Sciatic nerve (tissue), 2 donors: Measurements from ENCODE around the gene KRTAP5-1. TPM values are rescaled to one million over a fixed set of nuclear protein-coding genes. Genes with fewer than 3 reads are reported as not detected.
A peak's percentile ranks its signal among the peaks of the same experiment; 100 is the strongest.
"Not testable (repeated sequence)": the region's sequence is repeated elsewhere in the genome, so short reads cannot be mapped to it uniquely, and the experiment has no call there.

ENCODE experiments used
- ATAC-seq: fragments of 200-7000 bp; cut with Tn5 transposase; one replicate; pipeline ENCODE4 v1.9.1; 2020; ENCODE audit warnings: mild to moderate bottlenecking, moderate library complexity
- DNase-seq: peaks from one replicate; pipeline ENCODE4 v3.0.0-alpha.2; 2020; ENCODE audit warnings: low spot score
- intact Hi-C: fragments of 100-400 bp; cut with DNase I; formaldehyde crosslinking; loops from one replicate; pipeline ENCODE4 v1.14.2; 2022
- total RNA-seq: library from RNA; stranded (reverse); fragmentation: NEBNext Ultra II Directional; extraction: Animal tissue kit (Norgen Biotek cat#: 25700); gene quantifications from one replicate; pipeline ENCODE4 v1.2.1, GENCODE V29; 2021
- donor health status: DM: no; HTN: no; CAD: no.
- donor health status: DM: no; HTN: no; CAD: no.

The KRTAP5-1 gene, protein sequence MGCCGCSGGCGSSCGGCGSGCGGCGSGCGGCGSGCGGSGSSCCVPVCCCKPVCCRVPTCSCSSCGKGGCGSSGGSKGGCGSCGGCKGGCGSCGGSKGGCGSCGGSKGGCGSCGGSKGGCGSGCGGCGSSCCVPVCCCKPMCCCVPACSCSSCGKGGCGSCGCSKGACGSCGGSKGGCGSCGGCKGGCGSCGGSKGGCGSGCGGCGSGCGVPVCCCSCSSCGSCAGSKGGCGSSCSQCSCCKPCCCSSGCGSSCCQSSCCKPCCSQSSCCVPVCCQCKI
- total RNA-seq: not detected

DNA sequence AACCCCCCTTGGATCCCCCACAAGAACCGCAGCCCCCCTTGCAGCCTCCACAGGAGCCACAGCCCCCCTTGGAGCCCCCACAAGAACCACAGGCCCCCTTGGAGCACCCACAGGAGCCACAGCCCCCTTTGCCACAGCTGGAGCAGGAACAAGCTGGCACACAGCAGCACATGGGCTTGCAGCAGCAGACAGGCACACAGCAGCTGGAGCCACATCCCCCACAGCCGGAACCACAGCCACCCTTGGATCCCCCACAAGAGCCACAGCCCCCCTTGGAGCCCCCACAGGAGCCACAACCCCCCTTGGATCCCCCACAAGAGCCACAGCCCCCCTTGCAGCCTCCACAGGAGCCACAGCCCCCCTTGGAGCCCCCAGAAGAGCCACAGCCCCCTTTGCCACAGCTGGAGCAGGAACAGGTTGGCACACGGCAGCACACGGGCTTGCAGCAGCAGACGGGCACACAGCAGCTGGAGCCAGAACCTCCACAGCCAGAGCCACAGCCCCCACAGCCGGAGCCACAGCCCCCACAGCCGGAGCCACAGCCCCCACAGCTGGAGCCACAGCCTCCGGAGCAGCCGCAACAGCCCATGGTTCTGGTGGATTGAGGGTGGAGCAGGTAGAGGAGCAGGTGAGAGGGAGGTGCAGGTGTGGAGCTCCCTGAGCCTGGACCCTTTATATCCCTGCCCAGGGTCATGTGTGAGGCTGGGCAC is at the start of gene KRTAP5-1:
Gene KRTAP5-1, minus strand, starts transcription at position 623 of the 710 bp plus-strand sequence. Its CDS starts 34 bp downstream, at position 589.
- intact Hi-C loops: loop anchor here (10.0 kb wide), 1 partner anchor 380 kb away; no protein-coding TSS in a partner anchor
- DNase-seq, ATAC-seq: not testable (repeated sequence)

DNA sequence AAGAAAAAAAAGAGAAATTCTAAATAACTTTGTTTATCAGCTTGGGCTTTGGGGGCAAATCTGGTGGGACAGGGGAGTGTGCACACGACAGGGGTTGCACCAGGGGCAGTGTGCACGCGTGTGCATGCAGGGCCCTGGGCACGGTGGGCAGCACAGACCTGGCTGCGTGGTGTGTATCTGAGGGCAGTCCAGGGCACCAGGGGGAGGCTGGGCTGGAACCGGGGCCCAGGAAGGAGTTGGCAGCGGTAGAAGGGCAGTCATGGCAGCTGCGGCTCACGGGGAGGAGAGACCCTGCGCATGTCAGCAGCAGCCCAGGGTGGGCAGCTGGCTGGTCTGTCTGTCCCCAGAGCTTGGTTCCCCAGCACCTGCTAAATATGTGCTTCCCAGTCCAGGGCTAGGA is 48.8 kb upstream of the KRTAP5-1 start:
- intact Hi-C loops: no loop called here
- DNase-seq: no peak

GRCh38 chr11:1632053-1632714 is 47.1 kb upstream of the KRTAP5-1 start:
- ATAC-seq (no peak), DNase-seq (no peak)
- intact Hi-C loops: no loop called here

More for the DNA sequence above, 48.8 kb upstream of the KRTAP5-1 start:
- no peak for ATAC-seq

- intact Hi-C loops: no loop called here
- ATAC-seq (no peak), DNase-seq (no peak)
Observed at GRCh38 chr11:1631066-1631568, 46.0 kb upstream of the KRTAP5-1 start.

DNA sequence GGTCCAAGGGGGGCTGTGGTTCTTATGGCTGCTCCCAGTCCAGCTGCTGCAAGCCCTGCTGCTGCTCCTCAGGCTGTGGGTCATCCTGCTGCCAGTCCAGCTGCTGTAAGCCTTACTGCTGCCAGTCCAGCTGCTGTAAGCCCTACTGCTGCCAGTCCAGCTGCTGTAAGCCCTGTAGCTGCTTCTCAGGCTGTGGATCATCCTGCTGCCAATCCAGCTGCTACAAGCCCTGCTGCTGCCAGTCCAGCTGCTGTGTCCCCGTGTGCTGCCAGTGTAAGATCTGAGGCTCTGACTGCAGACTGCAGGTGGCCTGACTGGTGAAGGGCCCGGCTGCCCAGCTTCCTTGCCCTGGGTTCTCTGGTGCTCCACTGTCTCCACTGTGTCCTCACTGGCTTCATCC is 45.2 kb upstream of the KRTAP5-1 start:
- intact Hi-C loops: no loop called here
- ATAC-seq (no peak), DNase-seq (no peak)

DNA sequence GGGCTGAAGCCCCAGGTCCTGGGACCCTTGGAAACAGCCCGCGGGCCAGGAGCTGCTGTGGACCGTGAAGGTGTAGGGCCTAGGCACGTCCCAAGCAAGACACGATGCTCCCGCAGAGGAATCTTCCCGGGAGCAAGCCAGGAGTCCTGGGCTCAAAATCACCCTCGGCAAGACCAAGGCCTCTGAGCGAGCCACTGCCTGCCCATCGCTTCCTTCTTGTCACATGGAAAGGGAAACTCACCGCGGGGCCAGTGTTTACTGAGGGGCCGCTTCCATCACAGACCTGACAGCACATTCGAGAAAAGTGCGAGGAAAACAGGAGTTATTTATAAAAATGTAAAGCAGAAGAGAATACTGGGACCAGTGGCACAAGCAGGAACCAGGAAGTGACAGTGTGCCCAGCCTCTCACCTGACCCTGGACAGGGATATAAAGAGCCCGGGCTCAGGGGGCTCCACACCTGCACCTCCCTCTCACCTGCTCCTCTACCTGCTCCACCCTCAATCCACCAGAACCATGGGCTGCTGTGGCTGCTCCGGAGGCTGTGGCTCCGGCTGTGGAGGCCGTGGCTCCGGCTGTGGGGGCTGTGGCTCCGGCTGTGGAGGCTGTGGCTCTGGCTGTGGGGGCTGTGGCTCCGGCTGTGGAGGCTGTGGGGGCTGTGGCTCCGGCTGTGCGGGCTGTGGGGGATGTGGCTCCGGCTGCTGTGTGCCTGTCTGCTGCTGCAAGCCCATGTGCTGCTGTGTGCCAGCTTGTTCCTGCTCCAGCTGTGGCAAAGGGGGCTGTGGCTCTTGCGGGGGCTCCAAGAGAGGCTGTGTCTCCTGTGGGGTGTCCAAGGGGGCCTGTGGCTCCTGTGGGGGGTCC is 44.5 kb upstream of the KRTAP5-1 start, which contains the start of gene KRTAP5-5:
Gene KRTAP5-5, plus strand, starts transcription at position 450 of the 860 bp plus-strand sequence. Its CDS starts 66 bp downstream, at position 516.
- intact Hi-C loops: no loop called here
- DNase-seq: no peak
- ATAC-seq: no peak

GRCh38 chr11:1628506-1629325 is 43.6 kb upstream of the KRTAP5-1 start:
- intact Hi-C loops: no loop called here
- DNase-seq (peak; percentile 71), ATAC-seq (peak; percentile 78)

GRCh38 chr11:1625541-1625940 is 40.5 kb upstream of the KRTAP5-1 start:
- DNase-seq: peak; percentile 32
- intact Hi-C loops: no loop called here
- ATAC-seq: no peak

- ATAC-seq (no peak), DNase-seq (peak; percentile 38)
- intact Hi-C loops: no loop called here
Observed at GRCh38 chr11:1624621-1625020, 39.5 kb upstream of the KRTAP5-1 start.

DNA sequence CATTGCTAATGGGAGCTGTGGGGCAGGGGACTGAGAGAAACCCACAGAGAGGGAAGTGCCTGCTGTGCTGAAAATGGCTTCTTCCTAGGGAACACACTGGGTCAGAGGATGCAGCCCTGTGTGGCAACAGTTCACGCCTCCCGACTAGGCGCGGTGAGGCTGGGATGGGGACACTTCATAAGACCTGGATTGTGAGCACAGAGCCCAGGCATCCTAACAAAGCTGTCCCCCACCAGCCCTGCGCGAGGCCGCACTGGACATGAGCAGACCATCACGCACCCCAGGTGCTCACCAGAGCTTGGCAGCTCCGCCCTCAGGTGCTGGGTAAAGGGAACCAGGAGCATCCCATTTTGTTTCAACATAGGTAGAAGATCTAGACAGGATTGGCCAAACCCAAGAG is 38.6 kb upstream of the KRTAP5-1 start:
- DNase-seq (no peak), ATAC-seq (no peak)
- intact Hi-C loops: no loop called here

GRCh38 chr11:1622086-1622485 is 37.0 kb upstream of the KRTAP5-1 start, which contains the start of gene KRTAP5-4:
KRTAP5-4 (minus strand) TSS chr11:1622138; CDS start chr11:1622093, 45 bp downstream.
- intact Hi-C loops: no loop called here

DNA sequence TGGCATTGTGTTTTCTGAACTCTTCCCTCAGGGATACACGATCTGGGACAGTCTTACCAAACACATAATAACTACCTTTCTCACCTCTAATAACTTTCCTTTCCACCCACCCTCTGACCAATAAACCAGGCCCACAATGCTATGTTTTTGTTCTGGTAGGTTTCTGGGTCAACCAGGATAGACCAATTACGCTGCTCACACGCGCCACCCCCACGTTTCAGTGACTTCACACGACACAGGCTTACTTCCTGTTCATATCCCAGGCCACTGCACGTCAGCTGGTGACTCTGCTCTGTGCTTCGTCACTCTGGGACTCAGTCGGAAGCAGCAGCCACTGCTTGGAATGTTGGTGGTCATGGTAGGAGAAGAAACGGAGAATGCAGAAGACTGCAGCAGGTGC is 34.4 kb upstream of the KRTAP5-1 start:
- DNase-seq (no peak), ATAC-seq (no peak)
- intact Hi-C loops: no loop called here

More at GRCh38 chr11:1622086-1622485, 37.0 kb upstream of the KRTAP5-1 start, which contains the start of gene KRTAP5-4:
- ATAC-seq (no peak), DNase-seq (no peak)

- intact Hi-C loops: no loop called here
- DNase-seq: no peak
Observed at GRCh38 chr11:1618231-1618630, 33.1 kb upstream of the KRTAP5-1 start.

DNA sequence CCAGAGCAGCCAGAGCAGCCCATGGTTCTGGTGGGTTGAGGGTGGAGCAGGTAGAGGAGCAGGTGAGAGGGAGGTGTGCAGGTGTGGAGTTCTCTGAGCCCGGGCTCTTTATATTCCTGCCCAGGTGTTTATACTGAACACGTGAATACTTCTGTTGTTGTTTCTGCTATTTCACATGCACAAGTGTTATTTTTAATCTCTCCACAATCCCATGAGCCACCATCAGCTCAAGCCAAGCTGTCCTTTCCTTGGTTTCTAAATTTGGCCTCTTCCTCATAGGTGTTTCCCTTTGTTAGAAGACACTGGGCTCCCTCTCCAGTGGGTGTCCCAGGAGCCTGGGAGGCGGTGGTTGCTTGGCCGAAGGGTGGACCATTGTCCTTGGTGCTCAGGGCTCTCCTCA is 23.3 kb upstream of the KRTAP5-1 start, which contains the start of gene KRTAP5-3:
Gene KRTAP5-3, minus strand, starts transcription at position 101 of the 400 bp plus-strand sequence. Its CDS starts 78 bp downstream, at position 23.
- intact Hi-C loops: no loop called here
- DNase-seq (no peak), ATAC-seq (no peak)

More at GRCh38 chr11:1618231-1618630, 33.1 kb upstream of the KRTAP5-1 start:
- no peak for ATAC-seq

DNA sequence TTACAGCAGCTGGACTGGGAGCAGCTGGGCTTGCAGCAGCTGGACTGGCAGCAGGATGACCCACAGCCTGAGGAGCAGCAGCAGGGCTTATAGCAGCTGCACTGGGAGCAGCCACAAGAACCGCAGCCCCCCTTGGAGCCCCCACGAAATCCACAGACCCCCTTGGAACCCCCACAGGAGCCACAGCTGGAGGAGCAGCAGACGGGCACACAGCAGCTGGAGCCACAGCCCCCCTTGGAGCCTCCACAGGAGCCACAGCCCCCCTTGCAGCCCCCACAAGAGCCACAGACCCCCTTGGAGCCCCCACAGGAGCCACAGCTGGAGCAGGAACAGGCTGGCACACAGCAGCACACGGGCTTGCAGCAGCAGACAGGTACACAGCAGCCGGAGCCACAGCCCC is 22.8 kb upstream of the KRTAP5-1 start:
- intact Hi-C loops: not testable (repeated sequence)

DNA sequence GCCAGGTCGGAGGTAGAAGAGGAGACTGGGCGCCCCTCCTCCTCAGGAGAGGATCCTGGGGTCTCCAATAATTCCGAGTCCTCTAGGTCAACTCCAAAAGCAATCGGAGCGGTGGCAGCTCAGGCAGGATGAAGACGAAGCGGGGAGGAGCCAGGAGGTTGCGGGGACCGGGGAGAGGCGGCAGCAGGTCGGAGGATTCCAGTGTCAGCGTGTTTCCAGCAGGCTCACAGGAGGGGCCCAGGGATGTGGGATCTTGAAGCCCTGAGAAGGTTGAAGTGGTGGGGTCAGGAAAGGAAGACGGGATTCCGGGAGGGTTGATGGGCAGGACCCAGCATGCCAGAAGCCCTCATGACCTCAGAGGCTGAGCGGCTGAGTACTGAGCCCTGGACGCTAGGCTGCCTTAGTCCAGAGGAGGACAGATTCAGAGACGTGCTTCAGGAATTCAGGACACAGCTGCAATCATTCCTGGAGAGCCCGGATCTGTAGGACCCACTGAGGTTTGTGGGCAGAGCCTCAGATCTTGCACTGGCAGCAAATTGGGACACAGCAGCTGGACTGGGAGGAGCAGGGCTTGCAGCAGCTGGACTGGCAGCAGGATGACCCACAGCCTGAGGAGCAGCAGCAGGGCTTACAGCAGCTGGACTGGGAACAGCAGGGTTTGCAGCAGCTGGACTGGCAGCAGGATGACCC is 22.2 kb upstream of the KRTAP5-1 start:
- intact Hi-C loops, DNase-seq, ATAC-seq: not testable (repeated sequence)

More for the DNA sequence above, 22.8 kb upstream of the KRTAP5-1 start:
- ATAC-seq, DNase-seq: not testable (repeated sequence)

DNA sequence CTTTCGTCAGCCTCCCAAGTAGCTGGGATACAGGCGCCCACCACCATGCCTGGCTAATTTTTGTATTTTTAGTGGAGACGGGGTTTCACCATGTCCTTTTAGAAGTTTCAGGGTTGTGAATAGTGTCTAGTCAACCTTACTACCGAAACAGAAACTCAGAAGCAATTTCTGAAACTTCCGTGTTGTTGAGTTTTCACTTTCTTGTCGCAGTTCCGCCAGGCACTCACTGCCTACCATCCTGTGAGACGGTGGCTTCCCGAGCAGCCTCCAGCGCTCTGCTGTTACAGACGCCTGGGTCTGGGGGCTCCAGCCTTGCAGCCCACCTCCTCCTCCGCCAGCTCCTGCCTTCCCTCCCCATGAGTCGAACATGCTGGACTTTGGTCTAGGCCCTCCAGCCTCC is 20.8 kb upstream of the KRTAP5-1 start:
- ATAC-seq, intact Hi-C loops, DNase-seq: not testable (repeated sequence)
